ENCODE results near the gene CCM2L.

DNA sequence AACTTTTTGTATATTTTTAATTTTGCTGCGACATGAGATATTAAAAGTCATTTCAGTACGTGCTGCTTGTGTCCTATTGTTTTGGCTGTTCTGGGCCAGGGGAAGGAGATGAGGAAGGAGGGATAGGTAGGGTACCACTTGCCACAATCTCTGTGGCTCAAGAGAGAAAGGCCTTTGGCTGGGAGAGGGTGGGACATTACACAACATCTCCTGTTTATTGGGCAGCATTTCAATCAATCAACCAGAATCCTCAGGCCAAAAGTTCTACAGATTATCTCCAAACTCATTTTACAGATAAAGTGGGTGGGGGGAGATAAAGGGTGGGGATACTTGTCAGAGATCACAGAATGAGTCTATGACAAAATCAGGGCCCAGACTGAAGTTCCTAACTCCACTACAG is 6.9 kb upstream of the CCM2L start:
- TF ChIP-seq, protein P1, sequence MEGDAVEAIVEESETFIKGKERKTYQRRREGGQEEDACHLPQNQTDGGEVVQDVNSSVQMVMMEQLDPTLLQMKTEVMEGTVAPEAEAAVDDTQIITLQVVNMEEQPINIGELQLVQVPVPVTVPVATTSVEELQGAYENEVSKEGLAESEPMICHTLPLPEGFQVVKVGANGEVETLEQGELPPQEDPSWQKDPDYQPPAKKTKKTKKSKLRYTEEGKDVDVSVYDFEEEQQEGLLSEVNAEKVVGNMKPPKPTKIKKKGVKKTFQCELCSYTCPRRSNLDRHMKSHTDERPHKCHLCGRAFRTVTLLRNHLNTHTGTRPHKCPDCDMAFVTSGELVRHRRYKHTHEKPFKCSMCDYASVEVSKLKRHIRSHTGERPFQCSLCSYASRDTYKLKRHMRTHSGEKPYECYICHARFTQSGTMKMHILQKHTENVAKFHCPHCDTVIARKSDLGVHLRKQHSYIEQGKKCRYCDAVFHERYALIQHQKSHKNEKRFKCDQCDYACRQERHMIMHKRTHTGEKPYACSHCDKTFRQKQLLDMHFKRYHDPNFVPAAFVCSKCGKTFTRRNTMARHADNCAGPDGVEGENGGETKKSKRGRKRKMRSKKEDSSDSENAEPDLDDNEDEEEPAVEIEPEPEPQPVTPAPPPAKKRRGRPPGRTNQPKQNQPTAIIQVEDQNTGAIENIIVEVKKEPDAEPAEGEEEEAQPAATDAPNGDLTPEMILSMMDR (IDR thresholded peaks at IDR 0.05) = no peak
- no peak for TF ChIP-seq EZH2 (IDR thresholded peaks at IDR 0.05; ENCODE audit: borderline replicate concordance, insufficient read depth, low read depth, low read length, poor library complexity, severe bottlenecking)
